Stimulated activated CD4-positive, alpha-beta T cell treated with anti-CD3 and anti-CD28 coated beads, Interleukin-4, amount 100 ng/mL, for 48 hours (primary cell): ENCODE measurements around the gene HAPSTR1.
"Not testable (repeated sequence)": the region's sequence is repeated elsewhere in the genome, so short reads cannot be mapped to it uniquely, and the experiment has no call there.

Experiments
- DNase-seq, 2 donors: peaks; one replicate each; pipeline ENCODE4 v3.0.0-alpha.2; 2020; ENCODE audit warnings: low read depth in 2 of 2

Gene HAPSTR1

GRCh38 chr16:9071377-9071776, 20.1 kb upstream of the HAPSTR1 start:
- no peak for DNase-seq

- DNase-seq, result peak in 1 of 2 donors; percentile 23
These were observed 18.6 kb upstream of the HAPSTR1 start for GRCh38 chr16:9072806-9073341.

GRCh38 chr16:9075299-9076071, 16.0 kb upstream of the HAPSTR1 start:
- no peak for DNase-seq

- peak in 1 of 2 donors; percentile 29 for DNase-seq
These were observed 14.2 kb upstream of the HAPSTR1 start for GRCh38 chr16:9077091-9077809.

- peak in 1 of 2 donors; percentile 40 for DNase-seq
These were observed 12.7 kb upstream of the HAPSTR1 start for GRCh38 chr16:9078467-9079429.

GRCh38 chr16:9079430-9079812, 12.0 kb upstream of the HAPSTR1 start:
- no peak for DNase-seq

- DNase-seq, result no peak
These were observed 10.3 kb upstream of the HAPSTR1 start for GRCh38 chr16:9081158-9081557.

- DNase-seq, result no peak
These were observed 9.6 kb upstream of the HAPSTR1 start for GRCh38 chr16:9081843-9082242.

GRCh38 chr16:9082422-9082821, 9.0 kb upstream of the HAPSTR1 start:
- no peak for DNase-seq

- DNase-seq, result not testable (repeated sequence)
These were observed 3.7 kb upstream of the HAPSTR1 start for GRCh38 chr16:9087733-9088132.

- DNase-seq, result no peak
These were observed 2.6 kb upstream of the HAPSTR1 start for GRCh38 chr16:9088848-9089247.

- DNase-seq, result no peak
These were observed 1.8 kb upstream of the HAPSTR1 start for GRCh38 chr16:9089660-9090059.

- peak; percentile 41 to 44 for DNase-seq
These were observed 1.1 kb upstream of the HAPSTR1 start for GRCh38 chr16:9090101-9090959.

GRCh38 chr16:9091867-9092281, 430 bp downstream of the HAPSTR1 start:
- peak in 1 of 2 donors; percentile 26 for DNase-seq

GRCh38 chr16:9092282-9092977, 986 bp downstream of the HAPSTR1 start:
- peak in 1 of 2 donors; percentile 34 for DNase-seq

- DNase-seq, result no peak
These were observed 1.5 kb downstream of the HAPSTR1 start for GRCh38 chr16:9092978-9093344.

GRCh38 chr16:9094011-9094846, 2.8 kb downstream of the HAPSTR1 start:
- DNase-seq, result no peak

GRCh38 chr16:9095171-9095570, 3.7 kb downstream of the HAPSTR1 start:
- no peak for DNase-seq
